GM12801 (cell line): ENCODE measurements around the gene PDE4D.

Experiments used
- CTCF ChIP-seq: IDR thresholded peaks from one replicate; pipeline ENCODE4 v1.5.1; 2011; ENCODE audit warnings: control low read depth; ENCODE audit not compliant: insufficient read length; ENCODE audit errors: extremely low read depth

PDE4D gene

GRCh38 chr5:59341155-59341554, 552.4 kb downstream of the PDE4D start:
- TF ChIP-seq CTCF, result no peak

- no peak for TF ChIP-seq CTCF
Measured at GRCh38 chr5:59340637-59341036, 552.9 kb downstream of the PDE4D start.

DNA sequence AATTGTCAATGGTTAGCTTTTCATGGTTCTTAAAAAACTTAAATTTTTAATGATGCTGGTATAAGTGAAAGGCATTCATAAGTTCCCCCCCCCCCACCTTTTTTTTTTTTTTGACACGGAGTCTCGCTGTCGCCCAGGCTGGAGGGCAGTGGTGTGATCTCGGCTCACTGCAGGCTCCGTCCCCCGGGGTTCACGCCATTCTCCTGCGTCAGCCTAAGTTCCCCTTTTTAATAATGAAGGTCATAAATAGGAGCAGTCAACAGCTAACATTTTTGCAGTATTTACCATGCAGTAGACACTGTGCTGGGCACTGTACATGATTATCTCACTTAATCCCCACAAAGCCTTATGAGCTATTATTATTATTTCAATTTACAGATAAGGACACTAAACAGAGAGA, 556.3 kb downstream of the PDE4D start:
- TF ChIP-seq CTCF, result no peak

DNA sequence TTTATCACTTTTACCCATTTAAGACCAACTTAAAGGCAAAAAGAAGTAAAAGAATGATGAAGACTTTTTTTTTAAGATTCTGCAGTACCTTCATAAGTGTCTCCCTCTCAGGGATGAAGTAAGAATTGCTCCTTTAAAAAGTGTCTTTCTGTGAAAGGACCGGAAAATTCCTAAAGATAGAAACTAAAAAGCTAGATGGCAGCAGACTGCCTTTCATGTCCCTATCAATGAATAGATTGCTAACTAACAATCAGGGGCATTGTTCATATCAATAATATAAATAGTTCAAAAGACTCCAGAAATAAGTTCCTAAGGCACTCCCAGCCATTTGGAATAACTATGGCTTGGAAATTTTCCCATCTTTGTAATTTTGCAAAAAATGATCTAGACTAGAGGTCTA, 558.0 kb downstream of the PDE4D start:
- no peak for TF ChIP-seq CTCF

GRCh38 chr5:59333416-59333815, 560.1 kb downstream of the PDE4D start:
- no peak for TF ChIP-seq CTCF

- TF ChIP-seq CTCF, result no peak
Measured at GRCh38 chr5:59332236-59332973, 561.1 kb downstream of the PDE4D start.

GRCh38 chr5:59330680-59331079, 562.8 kb downstream of the PDE4D start:
- no peak for TF ChIP-seq CTCF
